Activated CD4-positive, alpha-beta memory T cell treated with anti-CD3 and anti-CD28 coated beads, Interleukin-2, amount 10 ng/mL, durations not matched to agents 7 days and 5 days (primary cell): ENCODE results near the gene PADI2. TPM values are rescaled to one million over a fixed set of nuclear protein-coding genes. Genes with fewer than 3 reads are reported as not detected.

ENCODE experiments used
- CTCF ChIA-PET: fragments of 350-600 bp; sonication (Branson Sonifier 250); formaldehyde crosslinking; loops from one replicate; lab custom pipeline; 2021; ENCODE audit warnings: antibody characterized with exemption, inconsistent platforms; lab: Charles Lee
- POLR2A ChIA-PET: fragments of 350-600 bp; sonication (Branson Sonifier 250); formaldehyde crosslinking; loops from one replicate; lab custom pipeline; 2021; ENCODE audit warnings: antibody characterized with exemption; lab: Charles Lee
- DNase-seq: peaks from one replicate; pipeline ENCODE4 v3.0.0-alpha.2; 2020
- H3K27ac Mint-ChIP-seq: one replicate; pipeline ENCODE4 v1.8.0; 2021; ENCODE audit warnings: mild to moderate bottlenecking, mixed read lengths
- H3K27me3 Mint-ChIP-seq: one replicate; pipeline ENCODE4 v1.8.0; 2021; ENCODE audit warnings: mixed read lengths
- H3K36me3 Mint-ChIP-seq: one replicate; pipeline ENCODE4 v1.8.0; 2021; ENCODE audit warnings: low read depth, mixed read lengths
- H3K4me1 Mint-ChIP-seq: one replicate; pipeline ENCODE4 v1.8.0; 2021; ENCODE audit warnings: mixed read lengths
- H3K4me3 Mint-ChIP-seq: one replicate; pipeline ENCODE4 v1.8.0; 2021; ENCODE audit warnings: mild to moderate bottlenecking, mixed read lengths
- H3K9me3 Mint-ChIP-seq: one replicate; pipeline ENCODE4 v1.8.0; 2021; ENCODE audit warnings: mixed read lengths
- total RNA-seq, 2 experiments: library from RNA; stranded (reverse); gene quantifications; one replicate each; pipeline ENCODE4 v1.2.3, GENCODE V29; 2021

PADI2 gene
- total RNA-seq, 2 experiments from 2014 or later, result not detected

DNA sequence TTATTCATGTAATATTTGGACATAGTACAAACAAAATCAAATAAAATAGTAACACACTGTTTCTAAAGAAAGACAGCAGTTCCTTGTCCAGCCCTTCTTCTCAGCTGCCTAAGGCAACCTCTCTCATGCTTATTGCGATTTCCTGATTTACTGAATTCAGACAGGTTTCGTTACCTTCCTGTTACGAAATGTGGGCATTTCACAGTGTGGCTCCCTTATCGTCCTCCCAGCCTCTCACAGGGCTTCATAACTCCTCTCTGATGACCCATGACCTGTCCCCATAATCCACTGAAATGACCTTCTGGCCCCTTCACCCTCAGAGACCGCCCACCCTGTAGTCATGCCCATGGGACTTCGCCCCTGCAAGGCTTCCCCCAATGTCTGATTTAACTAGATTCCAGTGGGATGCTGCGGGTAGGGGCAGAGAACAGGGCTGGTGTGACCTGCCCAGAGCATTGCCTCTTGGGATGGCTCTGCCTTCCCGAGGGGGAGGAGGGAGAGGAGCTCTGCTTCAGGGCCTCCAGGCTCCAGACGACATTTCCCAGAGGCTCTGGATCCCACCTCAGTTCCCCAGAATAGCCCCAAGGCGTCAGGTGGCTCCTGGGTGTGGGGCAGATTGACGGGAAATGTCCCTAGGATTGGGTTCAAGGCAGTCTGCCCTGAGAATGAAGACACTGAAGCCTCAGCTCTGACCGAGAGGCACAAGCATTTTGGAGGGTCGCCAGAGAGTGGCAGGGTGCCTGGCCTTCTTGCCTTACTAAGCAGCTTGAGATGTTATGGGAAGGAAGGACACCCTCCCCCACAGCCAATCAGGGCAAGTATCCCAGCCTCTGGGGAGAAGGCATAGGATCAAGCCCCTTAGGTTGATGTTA lies 20.6 kb downstream of the PADI2 start:
- H3K27me3 Mint-ChIP-seq, result peaks cover 6% of the 10 kb centered on the region
- ChIA-PET POLR2A (no interaction called here), CTCF (no interaction called here)
- H3K4me1 Mint-ChIP-seq, result no peaks in the 10 kb centered on the region
- no peak overlapping the region for H3K4me3 Mint-ChIP-seq
- H3K36me3 Mint-ChIP-seq, result no peaks in the 10 kb centered on the region
- H3K27ac Mint-ChIP-seq, result no peak overlapping the region
- no peak for DNase-seq
- no peaks in the 10 kb centered on the region for H3K9me3 Mint-ChIP-seq

DNA sequence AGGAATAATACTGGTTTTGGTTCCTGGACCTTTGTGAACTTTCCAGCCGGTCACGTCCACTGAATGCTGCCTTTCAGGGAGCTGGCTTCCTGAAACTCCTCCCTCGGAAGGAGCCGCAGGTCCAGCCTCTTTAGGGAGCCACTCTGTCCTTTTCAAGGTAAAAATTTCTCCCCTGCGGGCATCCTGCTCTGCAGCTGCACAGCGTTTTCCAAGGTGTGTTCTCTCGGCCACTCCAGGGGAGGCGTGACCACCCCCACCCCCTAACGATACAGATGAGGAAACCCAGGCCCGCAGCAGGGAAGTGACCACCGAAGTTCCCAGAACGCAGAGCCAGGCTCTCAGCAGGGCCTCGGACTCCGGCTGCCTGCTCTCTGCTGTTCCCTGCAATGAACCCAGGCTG lies 21.5 kb downstream of the PADI2 start:
- H3K36me3 Mint-ChIP-seq, result no peaks in the 10 kb centered on the region
- no peak overlapping the region for H3K4me3 Mint-ChIP-seq
- ChIA-PET POLR2A (no interaction called here), CTCF (no interaction called here)
- no peaks in the 10 kb centered on the region for H3K9me3 Mint-ChIP-seq
- peaks cover 6% of the 10 kb centered on the region for H3K27me3 Mint-ChIP-seq
- H3K4me1 Mint-ChIP-seq, result no peaks in the 10 kb centered on the region
- no peak overlapping the region for H3K27ac Mint-ChIP-seq
- DNase-seq, result no peak

DNA sequence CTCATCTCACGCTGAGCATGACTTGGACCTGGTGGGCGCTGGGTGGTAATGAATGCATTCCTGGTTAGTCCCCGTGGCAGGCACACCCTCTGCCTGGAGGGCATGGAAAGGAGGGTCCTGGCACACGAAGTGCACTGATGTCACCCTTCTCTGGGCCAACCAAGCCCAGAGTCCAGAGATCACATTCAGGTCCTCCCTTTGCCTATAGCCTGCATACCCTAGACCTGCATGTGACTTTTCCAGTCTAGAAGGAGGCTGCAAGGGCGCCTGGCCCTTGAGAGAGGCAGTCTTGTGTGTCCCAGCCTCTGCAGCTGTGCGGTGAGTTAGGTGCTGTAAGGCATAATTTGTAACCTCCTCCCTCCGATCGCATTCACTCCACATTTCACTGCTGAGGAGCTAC lies 22.1 kb downstream of the PADI2 start:
- ChIA-PET CTCF (no interaction called here), POLR2A (no interaction called here)
- Mint-ChIP-seq H3K27ac (no peak overlapping the region), H3K4me3 (no peak overlapping the region), H3K4me1 (no peaks in the 10 kb centered on the region), H3K9me3 (no peaks in the 10 kb centered on the region), H3K36me3 (no peaks in the 10 kb centered on the region), H3K27me3 (peaks cover 6% of the 10 kb centered on the region)
- DNase-seq, result no peak

DNA sequence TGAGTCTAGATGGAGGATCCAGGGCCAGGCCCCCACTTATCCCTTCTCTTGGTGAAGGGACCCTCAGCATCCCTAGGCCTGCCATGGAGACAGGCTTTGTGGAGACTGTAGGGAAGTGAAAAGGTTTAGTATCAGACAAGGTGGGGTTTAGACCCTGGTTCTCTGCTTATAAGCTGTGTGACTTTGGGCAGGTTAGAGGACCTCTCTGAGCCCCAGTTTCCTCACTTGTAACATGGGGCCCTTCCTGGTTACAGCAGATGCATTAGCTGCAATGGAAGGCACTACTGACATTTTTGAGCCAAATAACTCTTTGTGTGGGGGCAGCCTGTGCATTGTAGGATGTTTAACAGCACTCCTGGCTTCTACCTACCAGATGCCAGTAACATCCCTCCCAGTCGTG lies 22.7 kb downstream of the PADI2 start:
- ChIA-PET POLR2A (no interaction called here), CTCF (no interaction called here)
- peaks cover 6% of the 10 kb centered on the region for H3K27me3 Mint-ChIP-seq
- DNase-seq, result no peak
- no peaks in the 10 kb centered on the region for H3K9me3 Mint-ChIP-seq
- no peak overlapping the region for H3K4me3 Mint-ChIP-seq
- H3K4me1 Mint-ChIP-seq, result no peaks in the 10 kb centered on the region
- H3K36me3 Mint-ChIP-seq, result no peaks in the 10 kb centered on the region
- no peak overlapping the region for H3K27ac Mint-ChIP-seq

DNA sequence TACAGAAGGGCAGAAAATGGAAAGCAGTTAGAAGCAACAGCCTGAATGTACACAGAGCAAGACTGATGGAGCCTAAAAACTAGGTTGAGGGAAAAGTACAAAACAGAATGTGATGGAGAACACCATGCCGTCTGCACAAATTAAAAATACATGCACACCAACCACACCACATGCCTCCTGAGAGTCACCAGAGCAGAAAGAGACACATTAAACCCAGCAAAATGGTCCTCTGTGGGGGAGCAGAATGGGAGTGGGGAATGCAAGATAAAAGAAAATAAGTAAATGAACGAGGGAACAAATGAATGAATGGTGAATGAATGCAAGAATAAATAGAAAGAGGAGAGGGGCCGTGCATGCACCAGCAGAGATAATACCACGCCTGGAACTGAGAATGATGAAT lies 24.1 kb downstream of the PADI2 start:
- POLR2A ChIA-PET, result no interaction called here
- Mint-ChIP-seq H3K4me1 (no peaks in the 10 kb centered on the region), H3K27me3 (peaks cover 6% of the 10 kb centered on the region), H3K4me3 (no peak overlapping the region), H3K27ac (no peak overlapping the region), H3K36me3 (no peaks in the 10 kb centered on the region), H3K9me3 (no peaks in the 10 kb centered on the region)
- CTCF ChIA-PET, result no interaction called here
- DNase-seq, result no peak

DNA sequence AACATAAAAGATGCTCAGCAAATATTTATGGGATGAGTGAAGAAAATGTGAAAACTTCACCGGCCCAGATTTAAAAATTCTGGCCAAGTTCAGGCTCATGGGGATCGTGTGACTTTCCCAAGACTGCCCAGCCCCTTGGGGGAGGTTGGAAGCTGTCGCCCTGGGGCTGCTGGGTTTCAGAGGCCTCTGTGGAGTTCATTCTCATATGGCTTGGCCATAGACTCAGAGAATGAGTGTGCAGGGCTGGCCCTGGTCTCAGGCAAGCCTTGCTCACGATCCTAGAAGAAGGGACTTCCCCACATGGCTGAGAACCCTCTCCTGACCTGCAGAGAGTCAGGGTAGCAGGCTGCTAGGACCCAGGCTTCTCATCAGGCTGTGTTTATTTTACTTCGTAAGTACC lies 24.6 kb downstream of the PADI2 start:
- no peak overlapping the region for H3K27ac Mint-ChIP-seq
- peaks cover 6% of the 10 kb centered on the region for H3K27me3 Mint-ChIP-seq
- H3K4me1 Mint-ChIP-seq, result no peaks in the 10 kb centered on the region
- no peak overlapping the region for H3K4me3 Mint-ChIP-seq
- H3K36me3 Mint-ChIP-seq, result no peaks in the 10 kb centered on the region
- DNase-seq, result no peak
- no peaks in the 10 kb centered on the region for H3K9me3 Mint-ChIP-seq
- ChIA-PET CTCF (no interaction called here), POLR2A (no interaction called here)

DNA sequence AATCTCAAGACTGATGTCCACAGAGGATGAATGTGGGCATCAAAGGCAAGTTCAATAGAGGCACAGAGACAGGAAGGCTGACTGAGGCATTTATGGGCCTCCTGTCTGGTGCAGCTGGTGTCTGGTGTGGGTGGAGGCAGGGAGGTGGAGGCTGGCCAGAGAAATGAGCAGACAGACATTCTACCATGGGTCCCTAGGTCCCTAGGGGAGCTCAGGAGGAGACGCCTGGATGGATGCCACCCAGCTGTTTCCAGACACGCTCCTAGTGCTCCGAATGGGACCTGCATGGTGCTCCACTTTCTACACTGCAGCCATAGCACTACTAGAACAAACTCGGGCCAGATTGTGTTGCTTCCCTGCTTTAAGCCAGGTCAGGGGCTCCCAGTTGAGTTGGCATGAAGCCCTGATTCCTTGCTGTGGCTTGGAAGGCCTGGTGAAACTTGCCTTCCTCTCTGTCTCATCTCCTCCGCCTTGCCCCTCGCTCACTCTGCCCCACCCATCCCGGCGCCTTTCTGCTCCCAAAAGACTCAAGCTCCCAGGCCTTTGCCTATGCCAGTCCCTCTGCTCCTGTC lies 25.3 kb downstream of the PADI2 start:
- POLR2A ChIA-PET, result no interaction called here
- CTCF ChIA-PET, result interaction anchor here (0.5 kb wide), 1 partner anchor 55 kb away, joined by 4 read pairs; no protein-coding TSS in a partner anchor
- H3K36me3 Mint-ChIP-seq, result no peaks in the 10 kb centered on the region
- peaks cover 6% of the 10 kb centered on the region for H3K27me3 Mint-ChIP-seq
- no peaks in the 10 kb centered on the region for H3K9me3 Mint-ChIP-seq
- H3K4me1 Mint-ChIP-seq, result no peaks in the 10 kb centered on the region
- no peak overlapping the region for H3K27ac Mint-ChIP-seq
- H3K4me3 Mint-ChIP-seq, result no peak overlapping the region
- DNase-seq, result no peak

DNA sequence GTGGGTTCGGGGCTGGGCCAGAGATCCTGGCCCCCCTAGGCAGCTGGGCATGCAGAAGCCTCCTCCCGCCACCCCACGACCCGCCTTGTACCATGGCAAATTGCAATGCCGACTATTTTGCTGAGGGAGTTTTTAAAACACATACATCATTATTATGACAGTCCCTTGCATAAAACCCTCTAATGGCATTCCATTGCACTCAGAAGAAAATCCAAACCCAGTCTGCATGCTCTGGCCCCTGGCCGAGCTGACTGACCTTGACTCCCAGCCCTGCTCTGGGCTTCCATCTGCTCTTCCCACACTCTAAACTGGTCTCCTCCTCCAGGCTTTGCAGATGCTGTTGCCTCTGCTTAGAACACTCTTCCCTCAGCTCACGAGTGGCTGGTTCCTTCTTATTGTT lies 28.0 kb downstream of the PADI2 start:
- no peak overlapping the region for H3K4me3 Mint-ChIP-seq
- ChIA-PET POLR2A (no interaction called here), CTCF (no interaction called here)
- H3K9me3 Mint-ChIP-seq, result no peaks in the 10 kb centered on the region
- H3K4me1 Mint-ChIP-seq, result no peaks in the 10 kb centered on the region
- H3K36me3 Mint-ChIP-seq, result no peaks in the 10 kb centered on the region
- no peak overlapping the region for H3K27ac Mint-ChIP-seq
- H3K27me3 Mint-ChIP-seq, result peaks cover 6% of the 10 kb centered on the region
- DNase-seq, result no peak

DNA sequence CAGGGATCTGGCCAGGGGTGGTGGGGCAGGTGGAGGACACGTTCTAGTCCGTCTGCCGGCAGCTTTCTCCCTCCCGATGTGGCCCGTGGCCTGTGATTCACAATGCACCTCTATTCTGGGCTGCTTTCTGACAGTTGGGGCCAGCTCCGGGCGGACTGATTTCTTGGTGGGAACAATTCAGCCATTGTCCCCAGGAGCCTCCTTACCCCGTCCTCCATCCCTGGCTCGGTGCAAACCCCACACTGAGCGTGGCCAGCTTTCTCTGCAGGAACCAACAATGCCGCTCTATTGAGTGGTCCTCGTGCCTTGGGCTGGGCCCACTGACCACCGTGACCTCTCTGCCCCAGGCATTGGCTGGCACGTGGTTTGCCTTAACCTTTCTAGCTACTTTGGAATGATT lies 29.7 kb downstream of the PADI2 start:
- Mint-ChIP-seq H3K9me3 (no peaks in the 10 kb centered on the region), H3K4me3 (no peak overlapping the region), H3K36me3 (no peaks in the 10 kb centered on the region), H3K27ac (no peak overlapping the region), H3K27me3 (no peaks in the 10 kb centered on the region), H3K4me1 (no peaks in the 10 kb centered on the region)
- DNase-seq, result no peak
- POLR2A ChIA-PET, result no interaction called here
- CTCF ChIA-PET, result no interaction called here

DNA sequence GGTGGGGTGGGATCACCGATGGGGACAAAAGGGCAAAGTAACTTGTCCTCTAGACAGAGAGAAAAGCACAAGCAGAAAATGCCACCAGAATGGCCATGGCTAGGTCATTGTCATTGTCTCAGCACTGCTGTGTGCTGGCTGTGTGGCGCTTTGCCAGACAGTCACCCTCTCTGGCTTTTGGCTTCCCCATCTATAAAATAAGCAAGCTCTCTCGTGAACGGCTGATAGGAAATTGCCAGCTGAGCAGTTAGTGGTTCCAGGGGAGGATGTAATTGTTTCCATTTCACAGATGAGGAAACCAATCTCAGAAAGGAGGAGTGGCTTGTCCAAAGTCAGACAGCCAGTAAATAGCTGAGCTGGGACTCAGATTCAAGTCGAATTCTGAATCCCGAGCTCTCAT lies 32.5 kb downstream of the PADI2 start:
- Mint-ChIP-seq H3K27ac (no peak overlapping the region), H3K36me3 (no peaks in the 10 kb centered on the region), H3K4me1 (no peaks in the 10 kb centered on the region), H3K9me3 (no peaks in the 10 kb centered on the region), H3K4me3 (no peak overlapping the region), H3K27me3 (peaks cover 2% of the 10 kb centered on the region)
- CTCF ChIA-PET, result no interaction called here
- POLR2A ChIA-PET, result no interaction called here
- no peak for DNase-seq

DNA sequence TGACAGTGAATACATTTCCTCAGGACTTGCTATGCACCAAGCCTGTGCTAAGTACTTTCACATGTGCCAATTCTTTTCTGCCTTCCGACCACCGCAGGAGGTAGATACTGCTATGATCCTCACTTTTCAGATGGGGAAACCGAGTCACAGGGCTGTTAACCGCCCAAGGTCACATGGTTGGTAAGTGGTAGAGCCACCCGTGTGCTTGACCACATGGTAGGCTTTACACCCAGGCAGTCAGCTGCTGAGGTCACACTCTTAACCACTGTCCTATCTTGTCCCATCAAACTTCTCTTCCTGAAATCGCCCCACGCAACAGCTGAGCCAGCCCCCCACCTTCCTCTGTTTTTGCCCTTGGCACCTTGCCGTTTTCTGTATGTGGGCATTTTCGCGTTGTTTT lies 34.5 kb downstream of the PADI2 start:
- Mint-ChIP-seq H3K4me3 (no peak overlapping the region), H3K36me3 (no peaks in the 10 kb centered on the region), H3K27me3 (peaks cover 2% of the 10 kb centered on the region), H3K4me1 (no peaks in the 10 kb centered on the region), H3K9me3 (no peaks in the 10 kb centered on the region), H3K27ac (no peak overlapping the region)
- POLR2A ChIA-PET, result no interaction called here
- CTCF ChIA-PET, result no interaction called here
- DNase-seq, result no peak

DNA sequence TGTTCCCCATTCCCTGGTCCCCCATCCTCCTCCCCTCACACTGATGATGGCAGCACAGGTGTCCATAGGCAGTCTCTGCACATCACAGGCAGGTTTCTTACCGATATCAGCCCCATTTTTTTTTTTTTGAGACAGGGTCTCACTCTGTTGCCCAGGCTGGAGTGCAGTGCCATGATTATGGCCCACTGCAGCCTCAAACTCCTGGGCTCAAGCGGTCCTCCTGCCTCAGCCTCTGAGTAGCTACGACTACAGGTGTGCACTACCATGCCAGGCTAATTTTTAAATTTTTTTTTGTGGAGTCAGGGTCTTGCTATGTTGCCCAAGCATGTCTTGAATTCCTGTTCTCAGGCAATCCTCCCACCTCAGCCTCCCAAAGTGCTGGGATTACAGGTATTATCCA lies 36.5 kb downstream of the PADI2 start:
- POLR2A ChIA-PET, result no interaction called here
- no peak overlapping the region for H3K27ac Mint-ChIP-seq
- DNase-seq, result no peak
- no peaks in the 10 kb centered on the region for H3K4me1 Mint-ChIP-seq
- peaks cover 2% of the 10 kb centered on the region for H3K27me3 Mint-ChIP-seq
- no peak overlapping the region for H3K4me3 Mint-ChIP-seq
- no peaks in the 10 kb centered on the region for H3K36me3 Mint-ChIP-seq
- no peaks in the 10 kb centered on the region for H3K9me3 Mint-ChIP-seq
- CTCF ChIA-PET, result interaction anchor here (1.5 kb wide), 1 partner anchor 7 kb away, joined by 6 read pairs; no protein-coding TSS in a partner anchor

DNA sequence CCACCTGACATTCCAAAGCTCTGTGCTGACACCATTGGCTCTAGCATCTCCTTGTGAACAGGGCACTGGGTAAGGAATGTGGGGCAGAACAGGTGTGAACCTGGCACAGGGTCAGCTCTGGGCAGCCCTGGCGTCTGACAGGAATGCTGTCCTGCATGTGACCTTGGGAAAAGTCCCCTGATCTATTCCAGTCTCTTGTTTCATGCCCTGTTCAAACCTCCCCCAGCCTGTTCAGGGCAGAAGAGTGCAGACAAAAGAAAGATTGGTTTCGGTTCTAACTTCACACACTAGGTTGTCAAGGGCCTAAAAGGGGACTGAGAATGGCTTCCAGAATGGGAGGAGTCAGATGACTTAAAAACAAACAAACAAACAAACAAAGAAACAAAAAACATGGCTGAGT lies 37.8 kb downstream of the PADI2 start:
- Mint-ChIP-seq H3K27me3 (peaks cover 6% of the 10 kb centered on the region), H3K4me3 (no peak overlapping the region), H3K4me1 (no peaks in the 10 kb centered on the region), H3K36me3 (no peaks in the 10 kb centered on the region), H3K27ac (no peak overlapping the region), H3K9me3 (no peaks in the 10 kb centered on the region)
- no peak for DNase-seq
- ChIA-PET CTCF (no interaction called here), POLR2A (no interaction called here)

DNA sequence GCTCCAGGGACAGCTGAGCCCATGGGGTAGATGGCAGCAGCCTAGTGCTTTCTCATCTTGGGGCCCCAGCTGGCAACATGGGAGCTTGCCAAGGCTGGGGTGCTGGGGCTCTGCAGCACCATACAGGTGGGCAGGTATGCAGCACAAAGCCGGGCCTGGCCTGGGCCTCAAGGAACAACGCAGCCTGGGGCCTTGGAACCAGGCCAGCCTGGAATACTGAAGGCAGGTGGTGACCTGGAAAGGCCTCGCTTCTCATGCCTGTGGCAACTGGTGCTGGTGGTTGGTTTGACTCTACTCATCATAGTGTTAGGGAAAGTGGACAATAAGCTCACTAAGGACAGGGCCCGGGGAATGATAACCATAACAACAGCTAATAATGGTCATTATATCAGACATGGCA lies 38.4 kb downstream of the PADI2 start:
- Mint-ChIP-seq H3K27ac (no peak overlapping the region), H3K9me3 (no peaks in the 10 kb centered on the region), H3K4me3 (no peak overlapping the region), H3K27me3 (peaks cover 6% of the 10 kb centered on the region), H3K4me1 (no peaks in the 10 kb centered on the region), H3K36me3 (no peaks in the 10 kb centered on the region)
- ChIA-PET CTCF (no interaction called here), POLR2A (no interaction called here)
- DNase-seq, result no peak
